NCI-H69 (cell line): Measurements from ENCODE around the gene KCNT1.

ENCODE experiments used
- DNase-seq: peaks from one replicate; lab custom pipeline; 2025; lab: John Stamatoyannopoulos, UW

Gene KCNT1

DNA sequence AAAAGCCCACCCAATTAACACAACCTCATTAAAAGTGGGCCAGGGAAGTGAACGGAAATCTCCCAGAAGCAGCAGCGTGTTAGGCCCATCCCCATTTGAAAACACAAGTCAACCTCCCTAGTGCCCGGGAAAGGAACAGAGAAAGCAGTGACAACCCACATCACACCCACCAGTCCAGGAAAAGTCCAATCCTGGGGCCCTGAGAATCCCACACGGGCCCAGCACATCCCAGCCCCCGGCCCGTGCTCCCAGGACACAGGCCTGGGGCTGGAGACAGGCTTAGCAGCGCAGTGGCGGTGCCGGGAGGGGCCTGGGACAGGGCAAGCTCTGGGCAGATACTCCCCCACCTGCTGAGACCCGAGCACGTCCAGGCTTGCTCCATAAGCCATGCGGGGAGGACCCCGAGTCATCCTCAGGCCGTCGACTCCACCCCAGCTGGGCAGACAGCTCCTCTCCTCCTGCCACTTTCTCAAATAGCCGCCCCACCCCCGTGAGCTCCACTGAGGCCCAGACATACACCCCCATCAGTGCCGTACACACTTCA is 101.0 kb downstream of the KCNT1 start:
- DNase-seq, result peak; percentile 65

DNA sequence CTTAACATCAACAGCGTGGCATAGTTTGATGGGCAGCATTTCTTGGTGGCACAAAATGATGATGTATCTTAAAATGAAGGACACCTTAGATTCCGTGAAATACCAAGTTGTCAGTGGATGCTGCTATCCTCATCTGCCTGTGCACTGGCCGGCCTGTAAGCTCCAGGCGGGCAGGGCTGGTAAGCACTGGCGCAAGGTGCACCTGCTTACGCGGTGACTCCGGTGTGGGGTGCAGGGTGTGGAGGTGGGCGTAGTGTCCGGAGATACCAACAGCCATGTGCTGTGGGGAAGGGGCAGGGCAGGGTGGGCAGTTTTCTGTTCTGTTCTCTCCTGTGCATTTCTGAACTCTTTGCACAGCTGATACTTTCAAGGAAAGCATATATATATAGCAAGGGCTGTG is 101.5 kb downstream of the KCNT1 start:
- DNase-seq, result no peak

DNA sequence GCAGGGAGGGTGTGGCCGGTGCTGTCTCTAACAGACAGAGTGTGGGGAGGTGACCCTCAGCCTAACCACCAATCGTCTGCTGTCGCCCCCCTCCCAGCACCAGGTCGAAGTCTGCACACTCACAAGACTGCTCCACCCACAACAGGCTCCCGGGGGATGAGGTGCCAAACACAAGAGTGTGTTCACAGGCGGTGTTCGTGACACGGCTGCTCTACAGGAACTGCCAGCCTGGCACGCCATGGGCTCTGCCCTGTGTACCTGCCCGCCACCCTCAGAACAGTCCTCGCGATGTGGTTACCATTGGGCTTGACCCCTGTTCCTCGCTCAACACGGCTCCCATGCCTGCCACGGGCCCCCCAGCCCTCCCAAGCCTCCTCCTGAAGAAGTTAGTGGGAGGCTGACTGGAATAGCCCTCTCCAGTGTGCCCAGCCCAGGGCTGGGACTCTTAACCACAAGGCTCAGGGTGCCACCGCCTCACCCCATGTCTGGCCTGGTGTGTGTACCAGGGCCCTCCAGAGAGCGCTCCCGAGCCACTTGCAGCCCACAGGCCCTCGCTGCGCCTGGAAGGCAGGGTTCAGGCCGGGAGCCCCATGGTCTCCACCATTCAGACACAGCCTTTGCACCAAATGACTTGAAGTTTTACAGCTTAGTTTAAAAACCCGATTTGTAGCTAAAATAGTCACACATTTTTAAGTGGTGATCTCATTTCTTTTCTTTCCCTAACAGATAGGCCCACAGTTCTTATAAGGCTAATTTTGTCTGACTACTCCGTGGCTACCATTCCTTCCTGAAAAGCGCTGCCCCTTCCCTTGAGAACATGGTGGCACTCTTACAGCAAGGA is 102.8 kb downstream of the KCNT1 start:
- peak; percentile 47 for DNase-seq

DNA sequence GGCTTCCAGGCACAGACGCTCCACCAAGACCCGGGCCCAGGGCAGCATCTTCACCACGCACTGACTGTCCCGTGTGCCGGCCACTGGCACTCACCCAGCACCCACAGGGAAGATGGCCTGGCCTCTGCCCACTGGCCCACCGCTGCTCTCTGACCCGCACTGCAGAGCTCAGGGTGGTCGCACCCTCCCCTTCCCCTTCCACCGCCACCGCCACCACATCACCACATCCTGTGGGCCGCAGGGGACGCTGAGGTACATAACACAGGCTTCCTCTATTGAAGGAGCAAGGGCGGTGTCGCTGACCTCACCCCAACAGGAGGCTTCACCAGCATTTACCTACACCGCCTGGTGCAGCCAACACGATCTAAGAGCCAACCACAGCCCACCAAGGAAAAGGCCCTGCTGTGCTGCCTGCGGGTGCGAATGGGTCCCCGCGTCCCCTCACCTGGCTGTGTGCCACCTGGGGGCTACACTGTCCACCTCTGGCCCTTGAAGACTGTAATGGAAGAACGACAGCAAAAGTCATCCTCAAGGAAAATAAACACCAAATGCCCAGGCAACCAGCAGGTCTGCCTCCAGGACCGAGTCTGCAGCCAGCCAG is 103.5 kb downstream of the KCNT1 start:
- DNase-seq, result no peak

DNA sequence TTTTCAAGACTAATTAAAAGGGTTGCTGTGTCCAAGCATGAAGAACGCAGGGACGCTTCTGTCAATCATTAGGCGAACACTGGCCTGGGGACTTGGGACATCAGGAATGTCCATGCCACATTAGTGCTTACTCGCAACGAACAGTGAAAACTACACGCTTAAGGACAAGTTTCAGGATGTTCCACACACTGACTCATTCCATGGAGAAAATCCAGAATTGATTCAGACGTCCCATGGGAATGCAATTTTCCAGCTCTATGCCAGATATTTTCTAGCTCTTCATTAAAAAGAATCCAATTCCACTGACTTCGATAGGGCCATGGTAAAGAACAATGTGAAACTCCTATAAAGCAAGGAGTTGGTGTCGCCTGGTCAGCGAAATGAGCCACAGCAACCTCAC is 107.2 kb downstream of the KCNT1 start:
- no peak for DNase-seq

DNA sequence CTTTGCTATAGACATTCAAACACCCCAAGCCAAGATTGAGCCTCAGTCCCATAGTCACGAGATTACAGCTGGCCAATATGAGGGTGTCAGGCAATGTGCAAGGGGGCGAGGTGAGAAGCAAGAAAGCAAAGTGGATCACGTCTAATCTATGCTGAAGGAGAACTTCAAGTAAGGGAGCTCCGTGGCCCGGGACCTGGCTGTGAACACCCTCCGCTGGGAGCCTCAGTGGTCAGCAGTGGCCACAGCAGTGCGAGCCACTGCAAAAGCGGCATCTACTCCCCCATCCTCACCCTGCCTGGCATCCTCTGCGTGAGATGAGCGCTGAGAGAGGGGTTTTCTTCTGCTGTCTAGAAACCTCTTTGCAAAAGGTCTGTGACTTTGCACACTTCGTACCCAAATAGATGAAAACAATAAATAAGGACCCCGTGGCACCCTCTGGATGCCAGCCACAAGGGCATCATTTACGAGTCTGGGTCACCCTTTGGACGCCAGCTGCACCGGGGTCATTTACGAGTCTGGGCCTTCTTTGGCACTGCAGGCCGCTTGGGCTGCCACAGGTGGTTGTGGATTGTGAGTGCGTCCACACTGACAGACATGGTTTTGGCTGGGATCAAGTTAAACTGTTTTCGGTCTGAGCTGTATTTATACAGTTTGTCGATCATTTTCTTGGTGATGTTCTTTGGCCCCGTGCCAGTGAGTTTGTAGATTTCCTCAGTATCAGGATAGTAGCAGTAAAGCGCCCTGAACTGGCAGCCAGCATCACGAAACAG is 109.0 kb downstream of the KCNT1 start:
- DNase-seq, result no peak

DNA sequence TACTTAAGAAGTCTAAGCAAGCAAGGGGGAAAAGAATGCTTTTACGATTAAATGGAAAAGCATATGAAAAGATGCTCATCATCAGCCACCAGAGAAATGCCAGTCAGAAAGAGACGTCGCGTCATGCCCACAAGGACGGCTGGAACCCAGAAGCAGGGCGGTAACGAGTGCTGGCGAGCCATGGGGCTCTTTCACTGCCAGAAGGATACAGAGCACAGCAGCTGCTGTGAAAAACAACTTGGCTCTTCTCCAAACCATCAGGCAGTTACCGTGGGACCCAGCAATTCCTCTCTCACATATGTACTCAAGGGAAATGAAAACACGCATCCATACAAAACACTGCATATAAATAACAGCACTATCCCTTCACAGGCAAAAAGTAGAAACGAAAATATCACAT is 109.8 kb downstream of the KCNT1 start:
- DNase-seq, result peak; percentile 59

DNA sequence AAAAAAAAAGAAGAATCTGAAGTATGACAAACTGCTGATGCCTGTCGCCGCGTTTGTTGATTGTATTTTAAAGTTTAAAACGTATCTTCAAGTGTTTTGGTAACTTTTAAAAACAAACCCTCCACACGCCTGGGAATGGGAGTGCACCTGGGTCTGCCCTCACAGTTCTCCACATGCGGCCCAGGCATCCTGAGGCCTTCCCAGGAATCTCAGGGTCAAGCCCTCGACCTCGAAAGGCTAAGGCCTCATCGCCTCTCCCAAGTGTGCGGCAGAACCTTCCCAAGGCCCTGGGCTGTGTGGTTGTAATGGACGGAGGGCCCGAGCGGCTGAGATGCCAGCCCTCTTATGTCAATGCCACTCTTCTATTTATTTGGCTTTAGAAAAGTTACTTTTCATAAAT is 111.0 kb downstream of the KCNT1 start:
- DNase-seq, result no peak

DNA sequence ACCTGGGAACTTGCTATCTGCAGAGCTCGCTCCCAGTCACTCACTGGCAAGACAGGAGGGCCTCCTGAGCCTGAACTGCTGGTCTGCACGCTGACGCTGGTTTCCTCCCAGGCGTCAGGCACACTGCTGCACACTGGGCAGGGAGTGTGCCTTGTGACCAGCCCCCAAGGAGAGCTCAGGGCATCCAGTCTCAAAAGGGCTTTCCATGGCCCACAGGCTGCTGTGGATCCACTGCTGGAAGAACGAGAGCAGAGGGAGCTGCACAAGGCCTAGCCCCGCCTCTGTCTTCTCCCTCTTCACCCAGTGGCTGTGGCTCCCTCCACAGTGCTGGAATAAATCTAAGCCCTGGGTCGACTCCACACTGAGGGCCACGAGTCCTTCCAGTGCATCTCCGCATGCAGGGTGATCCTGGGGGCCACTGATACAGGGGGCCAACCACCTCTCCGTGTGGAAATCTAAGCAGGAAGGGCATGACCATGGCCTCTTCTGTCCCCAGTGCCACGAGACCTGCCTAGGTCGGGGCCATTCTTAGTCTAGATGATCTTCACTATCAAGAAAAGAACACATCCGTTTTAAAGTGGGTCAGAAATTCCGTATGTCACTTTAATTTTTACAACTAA is 111.8 kb downstream of the KCNT1 start:
- no peak for DNase-seq

DNA sequence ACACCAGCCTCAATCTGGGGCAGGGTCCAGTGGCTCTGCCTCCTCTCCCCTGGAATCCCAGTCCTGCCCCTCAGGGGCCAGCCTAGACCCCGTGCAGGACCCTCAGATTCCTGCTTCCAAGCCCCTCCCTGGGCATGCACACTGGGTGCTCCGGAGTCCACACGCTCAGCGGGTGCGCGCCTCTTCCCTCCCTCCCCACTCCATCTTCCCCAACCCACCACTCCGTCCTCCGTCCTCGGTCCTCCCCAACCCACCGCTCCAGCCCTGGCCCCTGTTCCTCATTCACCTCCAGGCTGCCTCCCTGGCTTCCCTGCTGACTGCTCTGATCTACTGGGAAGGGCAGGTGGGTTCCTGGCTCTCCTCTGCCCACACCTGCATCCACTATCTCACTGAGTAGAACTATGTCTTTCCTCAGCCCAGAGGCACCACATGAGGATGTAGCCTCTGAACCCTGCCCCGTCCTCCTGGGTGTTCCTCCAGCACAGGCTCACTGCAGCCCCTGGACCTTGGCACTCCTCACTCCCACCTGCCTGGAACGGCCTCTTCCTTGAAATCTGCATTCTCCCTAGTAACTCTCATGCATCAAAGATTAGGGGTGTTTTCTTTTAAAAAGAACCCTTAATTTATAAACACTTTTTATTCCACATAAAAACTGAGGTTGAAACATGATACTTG is 112.6 kb downstream of the KCNT1 start:
- DNase-seq, result no peak

DNA sequence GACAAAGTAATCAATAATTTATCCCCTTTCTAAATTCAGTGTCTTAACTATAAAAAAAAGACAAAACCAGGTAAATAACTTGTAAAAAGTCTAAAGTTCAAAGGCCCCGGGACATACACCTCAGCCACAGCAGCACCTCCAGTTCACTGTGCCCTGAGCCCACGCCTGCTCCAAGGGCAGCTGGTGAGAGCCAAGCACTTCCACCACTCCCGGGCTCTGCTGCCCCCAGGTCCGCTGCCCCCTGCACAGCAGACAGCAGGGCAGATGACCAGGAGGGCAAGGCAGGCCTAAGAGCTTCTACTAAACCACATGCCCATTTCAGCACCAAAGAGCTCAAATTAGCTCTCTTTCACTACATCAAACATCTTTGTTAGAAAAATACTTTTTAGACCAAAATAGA is 113.4 kb downstream of the KCNT1 start:
- no peak for DNase-seq

DNA sequence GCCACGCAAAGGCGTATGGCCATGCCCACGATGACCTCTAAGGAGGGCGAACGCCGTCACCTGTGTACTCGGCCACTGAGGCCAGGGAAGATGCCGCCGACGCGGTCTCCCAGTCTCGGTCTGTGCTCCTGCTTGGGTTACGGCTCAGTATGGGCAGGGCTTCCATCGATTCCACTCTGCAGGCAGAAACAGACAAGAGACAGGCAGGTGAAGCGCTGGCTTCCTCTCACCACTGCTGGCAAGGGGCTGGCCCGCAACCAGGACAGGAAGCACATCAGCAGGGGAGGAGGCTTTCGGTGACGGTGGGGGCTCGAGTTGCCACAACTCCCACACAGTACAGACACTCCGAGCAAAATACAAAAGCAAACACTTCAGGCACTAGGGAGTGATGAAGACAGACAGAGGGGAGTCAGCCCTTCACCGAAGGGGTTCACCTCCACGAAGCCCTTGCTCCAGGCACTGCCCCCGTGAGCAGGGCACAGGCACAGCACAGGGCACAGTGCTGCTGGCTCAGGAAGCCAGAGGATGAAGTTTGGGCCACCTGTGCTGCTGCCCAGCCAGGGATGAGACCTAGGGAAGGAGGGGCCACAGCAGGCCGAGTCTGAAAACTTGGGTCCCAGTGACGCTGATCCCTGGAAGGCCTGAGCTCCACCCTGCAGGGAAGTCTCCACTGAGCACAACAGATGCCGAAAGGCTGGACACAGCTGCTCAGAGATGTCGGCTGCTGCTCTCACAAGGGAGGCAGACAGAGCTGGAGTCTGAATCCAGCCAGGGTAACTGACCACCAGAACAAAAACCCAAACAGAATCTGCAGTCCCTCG is 114.1 kb downstream of the KCNT1 start:
- DNase-seq, result no peak

DNA sequence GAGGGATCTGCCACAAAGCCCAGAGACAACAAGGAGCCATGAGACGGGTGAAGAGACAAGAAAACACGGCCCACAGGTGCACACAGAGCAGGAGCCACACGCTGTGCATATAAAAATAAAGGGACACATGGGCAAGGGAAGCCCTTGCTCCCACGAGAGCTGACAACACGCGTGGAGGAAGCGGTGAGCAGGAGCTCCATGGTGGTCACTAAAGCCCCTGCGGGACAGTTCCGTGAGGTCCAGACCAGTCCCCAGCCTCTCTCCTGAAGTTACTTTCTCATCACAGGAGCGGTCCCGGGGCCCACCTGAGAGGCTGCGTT is 114.6 kb downstream of the KCNT1 start:
- no peak for DNase-seq

DNA sequence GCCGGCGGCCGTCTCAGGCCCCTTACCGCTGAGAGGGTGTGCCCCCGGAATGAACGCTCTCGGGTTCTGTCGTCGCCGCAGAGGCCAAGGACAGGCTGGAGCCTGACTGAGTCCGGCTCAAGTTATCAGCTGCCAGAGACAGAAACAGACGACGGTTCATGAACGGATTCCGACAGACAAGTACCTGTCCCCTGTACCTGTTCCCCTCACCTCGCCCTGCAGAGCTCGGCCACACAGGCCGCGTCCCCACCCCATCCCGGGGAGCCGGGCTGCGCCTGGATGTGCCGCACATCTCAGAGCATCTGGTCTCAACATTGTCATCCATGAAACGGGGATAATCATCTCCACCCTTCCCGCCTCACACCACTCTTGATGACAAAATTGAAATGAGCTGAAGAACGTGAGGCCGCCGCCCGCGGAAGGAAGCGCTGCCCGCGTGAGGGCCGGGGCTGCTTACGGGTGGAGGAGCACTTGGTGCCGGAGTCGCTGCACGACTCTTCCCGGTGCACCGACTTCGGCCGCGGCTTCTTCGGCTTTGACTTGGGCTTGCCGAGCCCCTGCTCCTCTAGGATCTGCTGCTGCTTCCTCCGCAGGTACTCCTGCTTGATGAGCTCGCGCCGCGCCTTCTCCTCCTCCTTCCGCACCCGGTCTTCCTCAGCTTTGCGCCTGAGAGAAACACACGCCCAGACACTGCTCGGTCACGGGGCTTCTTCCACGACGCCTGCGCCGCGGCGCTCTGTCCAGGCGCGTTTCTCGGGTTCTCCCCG is 116.1 kb downstream of the KCNT1 start:
- DNase-seq, result no peak

DNA sequence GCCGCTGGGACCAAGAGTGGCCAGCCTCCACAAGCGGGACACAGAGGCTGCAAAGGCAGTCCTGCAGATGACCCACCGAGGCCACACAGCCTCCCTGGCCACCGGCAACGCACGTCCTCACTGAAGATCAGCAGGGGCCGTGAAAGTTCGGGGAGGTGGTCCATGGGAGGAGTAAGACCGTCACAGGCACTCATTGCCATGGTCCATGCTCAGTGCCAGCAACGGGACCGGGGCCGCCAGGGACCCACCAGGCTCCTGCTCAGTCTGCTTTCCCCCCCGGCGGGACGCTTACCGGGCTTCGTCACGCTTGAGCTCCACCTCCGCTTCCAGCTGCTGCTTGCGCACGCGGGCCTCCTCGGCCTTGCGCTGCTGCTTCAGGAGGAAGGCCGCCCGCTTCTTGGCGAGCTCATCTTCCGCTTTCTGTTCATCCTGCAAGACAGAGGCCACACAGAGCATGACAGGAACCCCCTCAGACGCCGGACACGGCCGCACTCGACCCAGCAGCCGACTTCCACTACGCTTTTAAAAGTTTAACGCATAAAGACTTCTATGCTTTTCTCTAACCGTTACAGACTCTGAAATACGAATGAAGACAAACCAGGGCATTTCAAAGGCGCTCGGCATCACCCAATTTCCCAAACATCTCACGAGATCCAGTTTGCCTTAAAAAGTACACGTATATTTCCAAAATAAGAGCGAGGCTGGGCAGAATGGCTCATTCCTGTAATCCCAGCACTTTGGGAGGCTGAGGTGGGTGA is 116.9 kb downstream of the KCNT1 start:
- no peak for DNase-seq

DNA sequence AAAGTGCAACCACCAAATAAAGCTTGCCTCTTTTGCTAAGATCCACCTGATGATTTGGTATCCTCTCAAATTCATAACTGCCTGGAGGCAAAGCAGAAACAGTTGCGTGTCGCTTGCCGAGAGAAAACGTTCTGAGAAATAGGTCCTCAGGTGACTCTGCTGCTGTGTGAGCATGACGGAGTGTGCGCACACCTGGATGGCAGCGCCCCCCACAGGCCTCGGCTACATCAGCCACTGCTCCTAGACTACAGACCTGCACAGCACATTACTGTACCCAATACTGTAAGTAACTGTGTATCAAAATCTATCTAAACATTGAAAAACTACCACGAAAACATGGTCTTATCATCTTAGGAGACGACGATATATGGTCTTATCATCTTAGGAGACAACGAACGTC is 117.9 kb downstream of the KCNT1 start:
- peak; percentile 14 for DNase-seq

DNA sequence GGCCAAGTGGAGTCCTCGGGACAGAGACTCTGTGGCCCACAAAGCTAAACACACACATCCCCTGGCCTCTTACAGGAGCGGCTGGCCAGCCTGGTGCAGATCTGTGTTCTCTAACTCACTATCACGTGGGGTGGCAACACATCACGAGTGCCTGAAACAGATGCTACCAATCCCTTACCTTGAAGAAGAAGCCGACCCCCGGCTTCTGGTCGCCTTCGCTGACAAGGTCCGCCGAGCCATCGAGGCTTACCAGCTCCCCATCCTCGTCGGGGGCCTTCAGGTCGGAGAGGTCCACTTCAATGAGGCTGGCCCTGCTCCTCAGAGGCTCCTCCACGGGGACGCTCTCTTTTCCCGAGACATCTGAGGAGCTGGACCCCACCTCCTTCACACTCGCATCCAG is 118.7 kb downstream of the KCNT1 start:
- DNase-seq, result no peak

DNA sequence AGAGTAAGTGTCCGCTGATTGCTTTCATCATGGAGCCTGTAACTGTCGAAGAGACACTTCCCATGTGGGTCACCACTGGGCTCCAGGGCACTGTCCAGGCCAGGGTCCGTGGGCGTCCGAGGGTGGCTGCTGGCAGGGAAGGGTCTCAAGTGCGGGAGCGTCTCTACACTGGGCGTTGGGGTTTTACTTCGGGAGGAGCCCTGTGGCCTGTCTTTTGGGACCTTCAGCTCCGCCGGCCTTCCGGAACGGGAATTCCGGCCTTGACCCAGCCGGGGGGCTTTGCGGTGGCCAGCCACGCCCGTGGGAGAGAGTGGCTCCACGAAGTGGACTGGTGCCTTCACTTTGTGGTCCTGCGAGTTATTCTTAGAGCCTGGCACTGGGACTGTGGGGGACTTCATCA is 119.1 kb downstream of the KCNT1 start:
- no peak for DNase-seq

DNA sequence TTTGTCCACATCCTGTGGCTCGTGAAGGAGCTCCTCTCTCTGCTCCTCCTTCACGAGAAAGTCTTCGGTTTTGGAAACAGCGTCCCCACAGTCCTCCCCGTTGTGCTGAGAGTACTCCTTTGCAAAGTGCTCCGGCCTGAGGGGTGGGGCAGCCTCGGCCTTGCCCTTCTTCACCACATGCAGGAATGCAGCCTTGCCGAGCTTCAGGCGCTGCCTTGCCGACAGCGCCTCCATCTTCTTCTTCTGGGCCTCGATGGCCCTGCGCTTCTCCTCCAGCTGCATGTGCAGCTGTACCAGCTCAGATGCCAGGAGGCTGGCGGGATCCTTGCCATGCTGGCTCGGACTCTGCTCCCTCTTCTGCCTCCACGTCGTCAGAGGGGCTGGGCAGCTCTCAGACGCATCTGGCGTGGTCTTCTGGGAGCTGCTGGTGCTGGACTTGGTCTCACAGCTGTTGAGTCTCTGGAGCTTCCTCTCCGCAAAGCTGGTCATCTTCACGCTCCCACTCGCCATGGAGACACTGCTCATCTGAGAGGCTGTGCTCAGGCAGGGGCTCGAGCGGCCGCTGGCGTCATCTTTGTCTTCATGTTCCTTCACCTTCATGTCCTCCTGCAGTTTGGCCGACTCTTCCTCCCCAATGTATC is 119.9 kb downstream of the KCNT1 start:
- DNase-seq, result no peak
